Retina (tissue), 1 donor: ENCODE measurements around the gene PAQR7.
"Not testable (repeated sequence)": the region's sequence is repeated elsewhere in the genome, so short reads cannot be mapped to it uniquely, and the experiment has no call there.

Source experiments
- DNase-seq: peaks from one replicate; pipeline ENCODE4 v3.0.0-alpha.2; 2016

Gene PAQR7

GRCh38 chr1:25844536-25845337 is 30.8 kb downstream of the PAQR7 start:
- no peak for DNase-seq

- DNase-seq = no peak
These were observed 32.0 kb downstream of the PAQR7 start for GRCh38 chr1:25843483-25843882.

- DNase-seq = not testable (repeated sequence)
These were observed 35.7 kb downstream of the PAQR7 start for GRCh38 chr1:25839808-25840207.

- no peak for DNase-seq
These were observed 38.1 kb downstream of the PAQR7 start for GRCh38 chr1:25837262-25837875.

GRCh38 chr1:25836695-25837094 is 38.8 kb downstream of the PAQR7 start:
- no peak for DNase-seq

- DNase-seq = no peak
These were observed 40.6 kb downstream of the PAQR7 start for GRCh38 chr1:25834894-25835293.

- no peak for DNase-seq
These were observed 42.4 kb downstream of the PAQR7 start for GRCh38 chr1:25833158-25833557.

GRCh38 chr1:25832336-25833037 is 43.0 kb downstream of the PAQR7 start:
- DNase-seq = no peak

- no peak for DNase-seq
These were observed 43.8 kb downstream of the PAQR7 start for GRCh38 chr1:25831569-25832196.

GRCh38 chr1:25829046-25829445 is 46.5 kb downstream of the PAQR7 start:
- DNase-seq = no peak

GRCh38 chr1:25828491-25828890 is 47.0 kb downstream of the PAQR7 start:
- DNase-seq = no peak

GRCh38 chr1:25826571-25826970 is 48.9 kb downstream of the PAQR7 start:
- DNase-seq = no peak

GRCh38 chr1:25825605-25826004 is 49.9 kb downstream of the PAQR7 start:
- DNase-seq = no peak

GRCh38 chr1:25821630-25822091 is 53.8 kb downstream of the PAQR7 start:
- DNase-seq = no peak

- DNase-seq = no peak
These were observed 54.4 kb downstream of the PAQR7 start for GRCh38 chr1:25821112-25821476.

GRCh38 chr1:25820247-25821111 is 55.0 kb downstream of the PAQR7 start:
- peak; percentile 71 for DNase-seq

GRCh38 chr1:25819491-25820246 is 55.8 kb downstream of the PAQR7 start, which contains the start of gene MTFR1L:
TSS of gene MTFR1L (plus strand) at chr1:25819954. CDS start at chr1:25823105, 3,151 bp downstream.
- DNase-seq = peak; percentile 97

GRCh38 chr1:25818569-25818968 is 56.9 kb downstream of the PAQR7 start:
- no peak for DNase-seq

GRCh38 chr1:25817840-25818501 is 57.5 kb downstream of the PAQR7 start:
- DNase-seq = no peak

GRCh38 chr1:25816112-25816718 is 59.3 kb downstream of the PAQR7 start:
- DNase-seq = no peak
